ENCODE results near the gene GMPR2.

- TF ChIP-seq, protein P1, sequence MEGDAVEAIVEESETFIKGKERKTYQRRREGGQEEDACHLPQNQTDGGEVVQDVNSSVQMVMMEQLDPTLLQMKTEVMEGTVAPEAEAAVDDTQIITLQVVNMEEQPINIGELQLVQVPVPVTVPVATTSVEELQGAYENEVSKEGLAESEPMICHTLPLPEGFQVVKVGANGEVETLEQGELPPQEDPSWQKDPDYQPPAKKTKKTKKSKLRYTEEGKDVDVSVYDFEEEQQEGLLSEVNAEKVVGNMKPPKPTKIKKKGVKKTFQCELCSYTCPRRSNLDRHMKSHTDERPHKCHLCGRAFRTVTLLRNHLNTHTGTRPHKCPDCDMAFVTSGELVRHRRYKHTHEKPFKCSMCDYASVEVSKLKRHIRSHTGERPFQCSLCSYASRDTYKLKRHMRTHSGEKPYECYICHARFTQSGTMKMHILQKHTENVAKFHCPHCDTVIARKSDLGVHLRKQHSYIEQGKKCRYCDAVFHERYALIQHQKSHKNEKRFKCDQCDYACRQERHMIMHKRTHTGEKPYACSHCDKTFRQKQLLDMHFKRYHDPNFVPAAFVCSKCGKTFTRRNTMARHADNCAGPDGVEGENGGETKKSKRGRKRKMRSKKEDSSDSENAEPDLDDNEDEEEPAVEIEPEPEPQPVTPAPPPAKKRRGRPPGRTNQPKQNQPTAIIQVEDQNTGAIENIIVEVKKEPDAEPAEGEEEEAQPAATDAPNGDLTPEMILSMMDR (IDR thresholded peaks at IDR 0.05) = no peak
- TF ChIP-seq EZH2 (IDR thresholded peaks at IDR 0.05) = no peak
Measured at GRCh38 chr14:24264298-24264697, 31.6 kb downstream of the GMPR2 start.
